Lung (tissue), 12 donors: Measurements from ENCODE around the gene GADD45G. TPM values are rescaled to one million over a fixed set of nuclear protein-coding genes. Genes with fewer than 3 reads are reported as not detected.
A peak's percentile ranks its signal among the peaks of the same experiment; 100 is the strongest.

Source experiments
- ATAC-seq: fragments of 200-7000 bp; cut with Tn5 transposase; one replicate; pipeline ENCODE4 v1.9.1; 2020; ENCODE audit warnings: moderate number of reproducible peaks; ENCODE audit not compliant: insufficient read depth, low FRiP score
- DNase-seq, 3 donors: peaks; one replicate each; pipeline ENCODE4 v3.0.0-alpha.2; 2013 to 2017
- H3K27ac ChIP-seq, 2 donors: one replicate each; pipeline ENCODE4 v1.5.1; 2013; ENCODE audit warnings: mild to moderate bottlenecking in 2 of 2, moderate library complexity in 2 of 2, control low read depth in 1 of 2, inconsistent platforms in 1 of 2, low read depth in 1 of 2, low read length in 1 of 2
- H3K27me3 ChIP-seq, 3 donors: one replicate each; pipeline ENCODE4 v1.5.1; 2013; ENCODE audit warnings: low read length in 2 of 3; ENCODE audit not compliant: control insufficient read depth in 3 of 3, insufficient read depth in 3 of 3
- H3K36me3 ChIP-seq, 4 donors: one replicate each; pipeline ENCODE4 v1.5.1; 2013; ENCODE audit warnings: low read length in 4 of 4, mild to moderate bottlenecking in 1 of 4, moderate library complexity in 1 of 4; ENCODE audit not compliant: control insufficient read depth in 4 of 4, insufficient read depth in 4 of 4
- H3K4me1 ChIP-seq, 5 donors: one replicate each; pipeline ENCODE4 v1.5.1; 2013; ENCODE audit warnings: low read length in 5 of 5, mild to moderate bottlenecking in 2 of 5, moderate library complexity in 1 of 5; ENCODE audit not compliant: control insufficient read depth in 5 of 5, insufficient read depth in 5 of 5
- H3K4me3 ChIP-seq: one replicate; pipeline ENCODE4 v1.5.1; 2013; ENCODE audit warnings: mild to moderate bottlenecking, control low read depth, moderate library complexity
- H3K9ac ChIP-seq, 2 donors: one replicate each; pipeline ENCODE4 v1.5.1; 2013; ENCODE audit warnings: low read length in 2 of 2, control low read depth in 1 of 2; ENCODE audit not compliant: insufficient read depth in 1 of 2
- H3K9me3 ChIP-seq, 4 donors: one replicate each; pipeline ENCODE4 v1.5.1; 2013; ENCODE audit warnings: low read length in 3 of 4, mild to moderate bottlenecking in 1 of 4, moderate library complexity in 1 of 4; ENCODE audit not compliant: control insufficient read depth in 4 of 4, insufficient read depth in 3 of 4
- CTCF ChIP-seq: IDR thresholded peaks from 2 replicates; pipeline ENCODE4 v1.5.1; 2012; ENCODE audit warnings: mild to moderate bottlenecking; ENCODE audit errors: control extremely low read depth, extremely low read depth
- WGBS, 2 donors: extraction: QIAGEN DNeasy Blood & Tissue Kit; methylation state at CpG; one replicate each; pipeline ENCODE4 v1.1.7; 2013; 5-methylcytosine and 5-hydroxymethylcytosine counted together
- polyA plus RNA-seq, 2 donors: library from polyadenylated mRNA; stranded (reverse); fragments of 200-250 nt; gene quantifications; one replicate each; pipeline ENCODE4 v1.2.1, GENCODE V29; 2013
- total RNA-seq, 2 donors: library from RNA; depleted of rRNA in 1 of 2; stranded (reverse); fragments of >200 nt in 1 of 2; gene quantifications; one replicate each; pipeline ENCODE4 v1.2.1, GENCODE V29; 2014 to 2021
- donor health status: control.
- donor health status: control.
- donor health status: Bipolar disorder and iron deficiency.
- donor health status: healthy.
- donor health status: DM: yes; HTN: yes; CAD: no.

GADD45G gene
- total and polyA plus RNA-seq, 4 donors = 9.9 to 70.3 (median 33.5) TPM

- Histone ChIP-seq H3K27me3 (no peaks in the 10 kb centered on the region), H3K4me1 (no peaks in the 10 kb centered on the region), H3K4me3 (no peak overlapping the region), H3K9ac (no peak overlapping the region), H3K27ac (no peak overlapping the region), H3K36me3 (no peaks in the 10 kb centered on the region), H3K9me3 (peaks cover 0 to 1% (median 0%) of the 10 kb centered on the region in 4 donors)
- TF ChIP-seq CTCF = no peak
- ATAC-seq (no peak), DNase-seq (no peak)
- WGBS, 2 donors = 55 to 56% methylated on average over 4 of the region's 4 CpGs
These were observed 30.5 kb upstream of the GADD45G start for GRCh38 chr9:89574309-89574708.

- ATAC-seq (no peak), DNase-seq (peak; percentile 54 to 69 (median 69))
- 37 to 53% methylated on average over 4 of the region's 4 CpGs for WGBS, 2 donors
- H3K27ac ChIP-seq = no peak overlapping the region
- H3K27me3 ChIP-seq = no peaks in the 10 kb centered on the region
- no peaks in the 10 kb centered on the region for H3K36me3 ChIP-seq
- no peak overlapping the region for H3K4me3 ChIP-seq
- TF ChIP-seq CTCF = peak; percentile 46
- no peak overlapping the region for H3K9ac ChIP-seq
- H3K4me1 ChIP-seq = no peaks in the 10 kb centered on the region
- H3K9me3 ChIP-seq = peaks cover 0 to 1% (median 0%) of the 10 kb centered on the region in 4 donors
These were observed 28.4 kb upstream of the GADD45G start for GRCh38 chr9:89576404-89576839.

DNA sequence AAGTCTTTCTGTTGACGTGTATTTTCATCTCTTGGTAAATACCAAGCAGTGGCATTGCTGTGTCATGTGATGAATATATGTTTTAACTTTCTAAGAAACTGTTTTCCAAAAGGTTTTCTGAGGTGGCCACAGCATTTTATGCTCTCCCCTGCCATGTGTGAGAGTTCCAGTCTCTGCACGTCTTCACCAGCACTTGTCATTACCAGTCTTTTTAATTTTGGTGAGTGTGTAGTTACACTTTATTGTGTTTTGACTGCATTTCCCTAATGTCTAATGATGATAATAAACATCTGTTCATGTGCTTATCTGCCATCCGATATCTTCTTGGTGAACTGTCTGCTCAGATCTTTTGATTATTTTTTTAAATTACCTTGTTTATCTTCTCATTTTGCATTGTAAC, 27.4 kb upstream of the GADD45G start:
- no peak for ATAC-seq
- no peak for TF ChIP-seq CTCF
- H3K4me1 ChIP-seq = no peaks in the 10 kb centered on the region

GRCh38 chr9:89579741-89580385, 24.9 kb upstream of the GADD45G start:
- Histone ChIP-seq H3K27me3 (no peaks in the 10 kb centered on the region), H3K27ac (no peak overlapping the region), H3K9ac (no peak overlapping the region), H3K9me3 (no peaks in the 10 kb centered on the region), H3K36me3 (no peaks in the 10 kb centered on the region), H3K4me3 (no peak overlapping the region), H3K4me1 (no peaks in the 10 kb centered on the region)
- DNase-seq = no peak
- WGBS, 2 donors = 35 to 65% methylated on average over 12 of the region's 12 CpGs
- no peak for TF ChIP-seq CTCF
- ATAC-seq = no peak

More for the DNA sequence above, 27.4 kb upstream of the GADD45G start:
- Histone ChIP-seq H3K27ac (no peak overlapping the region), H3K36me3 (no peaks in the 10 kb centered on the region), H3K4me3 (no peak overlapping the region), H3K27me3 (no peaks in the 10 kb centered on the region), H3K9ac (no peak overlapping the region), H3K9me3 (peaks cover 0 to 1% (median 0%) of the 10 kb centered on the region in 4 donors)
- no peak for DNase-seq
- WGBS, 2 donors = 77 to 85% methylated on average over 3 of the region's 3 CpGs
